OCI-LY3 (cell line): ENCODE data around the gene KRT27.

ENCODE experiments used
- H2AFZ ChIP-seq: fragments of 200-600, 300-600 bp; shearing (Covaris generic); 2 replicates; pipeline ENCODE4 v1.6.0; 2014; ENCODE audit warnings: antibody characterized with exemption, low read depth, low read length
- H3K27ac ChIP-seq: fragments of 200-600, 300-600 bp; sonication (generic); 2 replicates; pipeline ENCODE4 v1.5.1; 2014; ENCODE audit warnings: mild to moderate bottlenecking, low read length, moderate library complexity, mixed read lengths
- H3K27me3 ChIP-seq: fragments of 200-600, 300-600 bp; sonication (generic); 2 replicates; pipeline ENCODE4 v1.6.1; 2014; ENCODE audit warnings: low read depth, low read length, mixed read lengths
- H3K36me3 ChIP-seq: fragments of 200-600, 300-600 bp; sonication (generic); replicated peaks from 2 replicates; pipeline ENCODE3; 2014; ENCODE audit warnings: low read depth, low read length, mixed read lengths
- H3K4me1 ChIP-seq: fragments of 300-600, 200-600 bp; sonication (generic); 2 replicates; pipeline ENCODE4 v1.6.1; 2014; ENCODE audit warnings: low read length, mixed read lengths
- H3K4me2 ChIP-seq: fragments of 200-600, 300-600 bp; sonication (generic); 2 replicates; pipeline ENCODE4 v1.6.1; 2014; ENCODE audit warnings: low read length, mixed read lengths
- H3K4me3 ChIP-seq: fragments of 300-600, 200-600 bp; sonication (generic); 2 replicates; pipeline ENCODE4 v1.5.1; 2014; ENCODE audit warnings: antibody characterized with exemption, mild to moderate bottlenecking, low read length, moderate library complexity
- H3K79me2 ChIP-seq: fragments of 300-600, 200-600 bp; shearing (Covaris generic); 2 replicates; pipeline ENCODE4 v1.6.1; 2014; ENCODE audit warnings: mild to moderate bottlenecking, low read length, mixed read lengths
- H3K9ac ChIP-seq: fragments of 300-600, 200-600 bp; shearing (Covaris generic); 2 replicates; pipeline ENCODE4 v1.6.0; 2014; ENCODE audit warnings: mild to moderate bottlenecking, low read length, moderate library complexity
- H3K9me3 ChIP-seq: fragments of 200-600, 300-600 bp; shearing (Covaris generic); 2 replicates; pipeline ENCODE4 v1.6.1; 2014; ENCODE audit warnings: low read length, mixed read lengths; ENCODE audit not compliant: insufficient read depth
- H4K20me1 ChIP-seq: fragments of 200-600, 300-600 bp; sonication (generic); 2 replicates; pipeline ENCODE4 v1.6.1; 2016; ENCODE audit warnings: low read length, mixed read lengths; ENCODE audit not compliant: insufficient read depth
- CTCF ChIP-seq: fragments of 200-600, 300-600 bp; sonication (generic); IDR thresholded peaks from 2 replicates; pipeline ENCODE4 v1.5.1; 2014; ENCODE audit warnings: antibody characterized with exemption, low read length, low read depth
- EZH2phosphoT487 ChIP-seq: fragments of 200-600 bp; shearing (Covaris generic); IDR thresholded peaks from 2 replicates; pipeline ENCODE4 v1.6.1; 2018; ENCODE audit warnings: antibody characterized with exemption, mixed run types, low read depth

The KRT27 gene

GRCh38 chr17:40820228-40820838 is 38.0 kb upstream of the KRT27 start:
- Histone ChIP-seq H3K4me1 (peaks cover 30% of the 10 kb centered on the region), H3K4me2 (peak overlapping the region; percentile 91), H3K36me3 (peaks cover 13% of the 10 kb centered on the region), H3K27me3 (no peaks in the 10 kb centered on the region), H3K4me3 (peak overlapping the region; percentile 92), H3K79me2 (peaks cover 12% of the 10 kb centered on the region), H4K20me1 (no peaks in the 10 kb centered on the region), H3K9me3 (no peaks in the 10 kb centered on the region), H3K9ac (no peak overlapping the region), H3K27ac (peak overlapping the region; percentile 69), H2AFZ (no peak overlapping the region)
- TF ChIP-seq EZH2phosphoT487: no peak
- TF ChIP-seq CTCF: no peak

DNA sequence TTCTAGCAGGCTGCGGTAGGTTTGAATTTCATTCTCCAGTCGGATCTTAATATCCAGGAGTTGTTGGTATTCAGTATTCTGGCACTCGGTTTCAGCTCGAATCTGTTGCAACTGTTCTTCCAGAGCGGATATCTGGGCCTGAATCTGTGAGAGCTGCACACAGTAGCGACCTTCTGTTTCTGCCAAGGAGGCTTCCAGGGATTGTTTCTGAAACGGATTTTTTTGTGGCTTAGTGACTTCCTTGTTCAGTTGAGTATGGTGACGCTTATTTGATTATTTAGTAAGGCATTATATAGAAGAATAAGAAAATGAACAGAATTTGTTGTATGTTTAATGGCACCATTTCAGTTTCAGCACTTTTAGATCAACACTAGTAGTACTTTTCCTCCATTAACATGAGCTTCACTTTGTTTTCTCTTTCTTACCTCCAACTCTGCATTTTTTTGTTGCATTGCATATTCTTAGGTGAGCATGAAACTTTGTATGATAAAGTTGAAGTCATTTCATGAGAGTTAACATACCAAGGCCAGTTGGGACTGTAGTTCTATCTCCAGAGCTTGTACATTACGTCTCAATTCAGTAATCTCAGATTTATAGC is 37.3 kb upstream of the KRT27 start:
- no peaks in the 10 kb centered on the region for H4K20me1 ChIP-seq
- H3K36me3 ChIP-seq: peaks cover 13% of the 10 kb centered on the region
- peaks cover 29% of the 10 kb centered on the region for H3K4me1 ChIP-seq
- peak overlapping the region; percentile 92 for H2AFZ ChIP-seq
- H3K9ac ChIP-seq: peak overlapping the region; percentile 71
- no peaks in the 10 kb centered on the region for H3K9me3 ChIP-seq
- peak overlapping the region; percentile 92 for H3K4me3 ChIP-seq
- H3K4me2 ChIP-seq: peak overlapping the region; percentile 91
- H3K79me2 ChIP-seq: peaks cover 12% of the 10 kb centered on the region
- TF ChIP-seq EZH2phosphoT487: no peak
- no peak for TF ChIP-seq CTCF
- peak overlapping the region; percentile 69 for H3K27ac ChIP-seq
- no peaks in the 10 kb centered on the region for H3K27me3 ChIP-seq

GRCh38 chr17:40818733-40819527 is 36.6 kb upstream of the KRT27 start:
- Histone ChIP-seq H3K27ac (peak overlapping the region; percentile 73), H3K4me3 (peak overlapping the region; percentile 92), H3K4me1 (peaks cover 23% of the 10 kb centered on the region), H2AFZ (peak overlapping the region; percentile 92), H3K9ac (peak overlapping the region; percentile 83), H4K20me1 (no peaks in the 10 kb centered on the region), H3K9me3 (no peaks in the 10 kb centered on the region), H3K27me3 (no peaks in the 10 kb centered on the region), H3K4me2 (peak overlapping the region; percentile 91), H3K79me2 (peaks cover 12% of the 10 kb centered on the region), H3K36me3 (peaks cover 13% of the 10 kb centered on the region)
- TF ChIP-seq CTCF (no peak), EZH2phosphoT487 (no peak)

GRCh38 chr17:40818343-40818732 is 36.0 kb upstream of the KRT27 start:
- Histone ChIP-seq H3K9me3 (no peaks in the 10 kb centered on the region), H3K4me2 (peak overlapping the region; percentile 86), H3K4me1 (peaks cover 23% of the 10 kb centered on the region), H3K9ac (peak overlapping the region; percentile 83), H2AFZ (no peak overlapping the region), H3K36me3 (peaks cover 13% of the 10 kb centered on the region), H3K27me3 (no peaks in the 10 kb centered on the region), H3K4me3 (peak overlapping the region; percentile 88), H3K27ac (peak overlapping the region; percentile 73), H4K20me1 (no peaks in the 10 kb centered on the region), H3K79me2 (peaks cover 12% of the 10 kb centered on the region)
- TF ChIP-seq EZH2phosphoT487 (no peak), CTCF (0 out of 2 replicates have a peak, but pooled peaks have one; percentile 3)
